HUES48 (cell line): Measurements from ENCODE around the gene KRTAP3-1.
"Not testable (repeated sequence)": the region's sequence is repeated elsewhere in the genome, so short reads cannot be mapped to it uniquely, and the experiment has no call there.

Experiments
- H3K27ac ChIP-seq: one replicate; pipeline ENCODE4 v1.7.0; 2013; ENCODE audit warnings: low read depth, low read length, inconsistent platforms
- H3K27me3 ChIP-seq: 2 replicates; pipeline ENCODE4 v1.6.1; 2013; ENCODE audit warnings: mild to moderate bottlenecking, low read length; ENCODE audit not compliant: control insufficient read depth, insufficient read depth
- H3K36me3 ChIP-seq: 2 replicates; pipeline ENCODE4 v1.6.1; 2013; ENCODE audit warnings: low read length; ENCODE audit not compliant: control insufficient read depth, insufficient read depth
- H3K4me1 ChIP-seq: 2 replicates; pipeline ENCODE4 v1.6.1; 2013; ENCODE audit warnings: mild to moderate bottlenecking, low read length; ENCODE audit not compliant: control insufficient read depth, insufficient read depth
- H3K4me3 ChIP-seq: 2 replicates; pipeline ENCODE4 v1.5.1; 2013; ENCODE audit warnings: mild to moderate bottlenecking, low read depth, low read length
- H3K9ac ChIP-seq: 2 replicates; pipeline ENCODE4 v1.6.1; 2013; ENCODE audit warnings: mild to moderate bottlenecking, low read depth, low read length, moderate library complexity
- H3K9me3 ChIP-seq: 2 replicates; pipeline ENCODE4 v1.6.1; 2013; ENCODE audit warnings: low read length; ENCODE audit not compliant: control insufficient read depth, insufficient read depth

KRTAP3-1 gene

GRCh38 chr17:41037853-41038350, 29.0 kb upstream of the KRTAP3-1 start:
- Histone ChIP-seq H3K4me1 (peaks cover 26% of the 10 kb centered on the region), H3K4me3 (no peak overlapping the region), H3K36me3 (no peaks in the 10 kb centered on the region), H3K9me3 (no peaks in the 10 kb centered on the region), H3K27me3 (no peaks in the 10 kb centered on the region), H3K27ac (no peak overlapping the region), H3K9ac (no peak overlapping the region)

- H3K9me3 ChIP-seq, H3K9ac ChIP-seq, H3K27me3 ChIP-seq, H3K27ac ChIP-seq, H3K4me3 ChIP-seq, H3K36me3 ChIP-seq: not testable (repeated sequence)
- H3K4me1 ChIP-seq: peaks cover 26% of the 10 kb centered on the region
These were observed 25.5 kb upstream of the KRTAP3-1 start, which contains the start of gene KRTAP1-3 for GRCh38 chr17:41034346-41034935. Gene KRTAP1-3, minus strand, starts transcription at chr17:41034874. Its CDS starts 53 bp downstream, at chr17:41034821.

GRCh38 chr17:41029633-41030245, 20.8 kb upstream of the KRTAP3-1 start, which contains the start of gene KRTAP1-4:
Gene KRTAP1-4, minus strand, starts transcription at chr17:41030195. Its CDS starts 117 bp downstream, at chr17:41030078.
- Histone ChIP-seq H3K9ac (no peak within 1 kb of the TSS), H3K27ac (no peak within 1 kb of the TSS), H3K36me3 (no peaks in the 10 kb centered on the region), H3K27me3 (no peaks in the 10 kb centered on the region), H3K4me1 (no peaks in the 10 kb centered on the region), H3K9me3 (no peaks in the 10 kb centered on the region), H3K4me3 (no peak within 1 kb of the TSS)

GRCh38 chr17:41026715-41027471, 18.0 kb upstream of the KRTAP3-1 start, which contains the start of gene KRTAP1-5:
Gene KRTAP1-5, minus strand, starts transcription at chr17:41027208. Its CDS starts 53 bp downstream, at chr17:41027155.
- Histone ChIP-seq H3K27me3 (no peaks in the 10 kb centered on the region), H3K27ac (no peak within 1 kb of the TSS), H3K4me3 (no peak within 1 kb of the TSS), H3K9ac (no peak within 1 kb of the TSS), H3K9me3 (no peaks in the 10 kb centered on the region), H3K4me1 (no peaks in the 10 kb centered on the region), H3K36me3 (no peaks in the 10 kb centered on the region)

GRCh38 chr17:41024697-41025096, 15.8 kb upstream of the KRTAP3-1 start:
- H3K27me3 ChIP-seq: no peaks in the 10 kb centered on the region
- no peaks in the 10 kb centered on the region for H3K36me3 ChIP-seq
- no peak overlapping the region for H3K9ac ChIP-seq
- H3K4me3 ChIP-seq: no peak overlapping the region
- no peaks in the 10 kb centered on the region for H3K4me1 ChIP-seq
- no peaks in the 10 kb centered on the region; the same call in 1 of the 2 replicates for H3K9me3 ChIP-seq
- H3K27ac ChIP-seq: no peak overlapping the region

GRCh38 chr17:41020336-41020735, 11.4 kb upstream of the KRTAP3-1 start:
- no peaks in the 10 kb centered on the region for H3K4me1 ChIP-seq
- H3K4me3 ChIP-seq: no peak overlapping the region
- H3K36me3 ChIP-seq: no peaks in the 10 kb centered on the region
- no peak overlapping the region for H3K9ac ChIP-seq
- H3K27ac ChIP-seq: no peak overlapping the region
- H3K9me3 ChIP-seq: no peaks in the 10 kb centered on the region; the same call in 1 of the 2 replicates
- no peaks in the 10 kb centered on the region for H3K27me3 ChIP-seq

- Histone ChIP-seq H3K4me3 (no peak overlapping the region), H3K36me3 (no peaks in the 10 kb centered on the region), H3K27ac (no peak overlapping the region), H3K9ac (no peak overlapping the region), H3K4me1 (no peaks in the 10 kb centered on the region), H3K9me3 (no peaks in the 10 kb centered on the region; the same call in 1 of the 2 replicates), H3K27me3 (no peaks in the 10 kb centered on the region)
These were observed 10.5 kb upstream of the KRTAP3-1 start for GRCh38 chr17:41019415-41019814.

GRCh38 chr17:41018541-41018940, 9.6 kb upstream of the KRTAP3-1 start:
- Histone ChIP-seq H3K4me1 (no peaks in the 10 kb centered on the region), H3K27me3 (no peaks in the 10 kb centered on the region), H3K36me3 (no peaks in the 10 kb centered on the region), H3K27ac (no peak overlapping the region), H3K9me3 (no peaks in the 10 kb centered on the region; the same call in 1 of the 2 replicates), H3K9ac (no peak overlapping the region), H3K4me3 (no peak overlapping the region)

- no peak overlapping the region for H3K9ac ChIP-seq
- no peaks in the 10 kb centered on the region for H3K4me1 ChIP-seq
- no peak overlapping the region for H3K4me3 ChIP-seq
- H3K36me3 ChIP-seq: no peaks in the 10 kb centered on the region
- H3K27ac ChIP-seq: no peak overlapping the region
- H3K9me3 ChIP-seq: no peaks in the 10 kb centered on the region; the same call in 1 of the 2 replicates
- H3K27me3 ChIP-seq: no peaks in the 10 kb centered on the region
These were observed 7.8 kb upstream of the KRTAP3-1 start for GRCh38 chr17:41016578-41017215.

GRCh38 chr17:41015454-41015853, 6.5 kb upstream of the KRTAP3-1 start:
- Histone ChIP-seq H3K4me1 (no peaks in the 10 kb centered on the region), H3K27me3 (no peaks in the 10 kb centered on the region), H3K36me3 (no peaks in the 10 kb centered on the region), H3K9me3 (no peaks in the 10 kb centered on the region), H3K9ac (no peak overlapping the region), H3K4me3 (no peak overlapping the region), H3K27ac (no peak overlapping the region)
